RWPE1 (cell line): Measurements from ENCODE around the gene ALOX15.
"Not testable (repeated sequence)": the region's sequence is repeated elsewhere in the genome, so short reads cannot be mapped to it uniquely, and the experiment has no call there.

Experiments
- CTCF ChIA-PET: fragments of 350-600 bp; sonication (Branson Sonifier 250); formaldehyde crosslinking; extraction: SDS; loops from one replicate; lab custom pipeline; 2021; lab: Yijun Ruan, JAX
- POLR2A ChIA-PET: fragments of 400-600 bp; formaldehyde crosslinking; extraction: SDS; loops from one replicate; lab custom pipeline; 2020; ENCODE audit warnings: antibody characterized with exemption; ENCODE audit not compliant: low non-redundant PET; lab: Yijun Ruan, JAX
- DNase-seq: peaks from one replicate; pipeline ENCODE4 v3.0.0; 2012; ENCODE audit warnings: low spot score
- H3K27ac ChIP-seq: fragments of 450-650 bp; 2 replicates; pipeline ENCODE4 v1.5.1; 2017
- CTCF ChIP-seq: fragments of 450-650 bp; conservative IDR thresholded peaks from 2 replicates; pipeline ENCODE4 v1.5.1; 2017; ENCODE audit warnings: low read depth, mild to moderate bottlenecking

ALOX15 gene

GRCh38 chr17:4631431-4631830 is 10.0 kb downstream of the ALOX15 start:
- no peak for TF ChIP-seq CTCF
- no peak overlapping the region for H3K27ac ChIP-seq
- ChIA-PET POLR2A (no interaction called here), CTCF (interaction anchor here (0.5 kb wide), 1 partner anchor 65 kb away, joined by 3 read pairs; no protein-coding TSS in a partner anchor)
- DNase-seq: no peak

- DNase-seq: no peak
- no peak for TF ChIP-seq CTCF
- no peak overlapping the region for H3K27ac ChIP-seq
- POLR2A ChIA-PET: no interaction called here
- CTCF ChIA-PET: interaction anchor here (0.6 to 1.7 kb wide), 10 partner anchors 10 to 483 kb away, joined by 3 to 14 read pairs (median 4); partner anchors contain the start of genes ARRB2 and GGT6
Observed at GRCh38 chr17:4626734-4627256, 14.7 kb downstream of the ALOX15 start.

DNA sequence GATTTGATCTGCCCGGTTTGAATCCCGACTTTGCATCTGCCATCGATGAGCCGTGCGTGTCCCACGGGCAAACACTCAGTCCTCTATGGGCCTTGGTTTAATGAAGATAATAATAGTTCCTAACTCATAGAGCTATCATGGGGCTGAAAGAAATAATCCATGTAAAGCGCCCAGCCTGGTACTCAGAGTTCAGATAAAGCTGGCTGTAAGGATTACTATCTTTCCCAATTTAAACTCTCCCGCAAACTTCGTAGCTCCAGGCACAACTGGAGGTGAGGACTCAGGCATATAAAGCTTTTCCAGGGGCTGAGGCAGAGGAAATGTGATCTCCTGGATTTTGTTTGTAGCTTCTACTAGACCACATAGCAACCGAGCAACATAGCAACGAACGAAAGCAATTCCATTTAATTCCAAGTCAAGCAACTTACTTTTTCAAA is 16.3 kb downstream of the ALOX15 start:
- ChIA-PET CTCF (interaction anchor here (0.6 to 1.7 kb wide), 8 partner anchors 11 to 175 kb away, joined by 3 to 11 read pairs (median 4); no protein-coding TSS in a partner anchor), POLR2A (no interaction called here)
- no peak for TF ChIP-seq CTCF
- H3K27ac ChIP-seq: no peak overlapping the region
- no peak for DNase-seq

DNA sequence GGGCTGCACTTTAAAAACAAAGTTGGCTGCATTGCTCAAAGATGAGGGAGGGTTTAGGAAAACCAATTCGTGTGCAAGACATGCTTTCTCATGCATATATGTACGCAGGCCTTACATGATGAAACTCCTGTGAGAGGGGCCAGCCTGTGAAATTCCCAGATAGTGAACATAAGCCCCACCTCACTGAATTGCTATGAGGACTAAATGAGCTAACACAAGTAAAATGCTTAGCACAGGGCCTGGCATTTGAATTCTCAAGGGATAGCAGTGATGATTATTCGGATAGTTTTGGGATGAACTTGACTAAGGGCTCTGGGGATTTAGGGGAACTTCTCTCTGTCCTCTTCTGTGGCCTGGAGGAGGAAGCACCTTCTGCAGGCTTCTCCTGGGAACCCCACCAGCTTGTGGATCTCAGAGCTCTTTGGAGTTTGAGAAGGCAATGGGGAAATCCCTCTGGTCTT is 17.0 kb downstream of the ALOX15 start:
- DNase-seq, H3K27ac ChIP-seq: not testable (repeated sequence)
- CTCF ChIA-PET: interaction anchor here (1.2 to 1.6 kb wide), 2 partner anchors 55 to 70 kb away, joined by 4 to 10 read pairs; no protein-coding TSS in a partner anchor
- POLR2A ChIA-PET: interaction anchor here (0.5 kb wide), 1 partner anchor 238 kb away, joined by 3 read pairs; no protein-coding TSS in a partner anchor

- H3K27ac ChIP-seq: no peak overlapping the region
- ChIA-PET POLR2A (no interaction called here), CTCF (interaction anchor here (2.0 kb wide), 1 partner anchor 57 kb away, joined by 7 read pairs; no protein-coding TSS in a partner anchor)
- DNase-seq: peak; percentile 55
- no peak for TF ChIP-seq CTCF
Observed at GRCh38 chr17:4623249-4623648, 18.2 kb downstream of the ALOX15 start.

- ChIA-PET CTCF (interaction anchor here (2.0 kb wide), 1 partner anchor 56 kb away, joined by 7 read pairs; no protein-coding TSS in a partner anchor), POLR2A (no interaction called here)
- no peak overlapping the region for H3K27ac ChIP-seq
- no peak for TF ChIP-seq CTCF
- no peak for DNase-seq
Observed at GRCh38 chr17:4622375-4622774, 19.1 kb downstream of the ALOX15 start.

- ChIA-PET CTCF (no interaction called here), POLR2A (no interaction called here)
- TF ChIP-seq CTCF: no peak
- no peak overlapping the region for H3K27ac ChIP-seq
- no peak for DNase-seq
Observed at GRCh38 chr17:4620531-4621101, 20.9 kb downstream of the ALOX15 start.
